PC-3 (cell line): Measurements from ENCODE around the gene COG5.

Experiments
- CTCF ChIP-seq: fragments of 300-600 bp; sonication (generic); conservative IDR thresholded peaks from 2 replicates; pipeline ENCODE4 v1.5.1; 2017; ENCODE audit warnings: antibody characterized with exemption, low read depth, mild to moderate bottlenecking, low read length
- EZH2 ChIP-seq: fragments of 300-600 bp; sonication (generic); IDR thresholded peaks from one replicate; pipeline ENCODE4 v1.6.1; 2017; ENCODE audit warnings: antibody characterized with exemption, mild to moderate bottlenecking, low read length; ENCODE audit not compliant: unreplicated experiment
- EZH2phosphoT487 ChIP-seq: fragments of 300-600 bp; sonication (generic); IDR thresholded peaks from 2 replicates; pipeline ENCODE4 v1.6.1; 2018; ENCODE audit warnings: mild to moderate bottlenecking, antibody characterized with exemption, low read length, borderline replicate concordance

GRCh38 chr7:107312418-107312817 is 251.3 kb downstream of the COG5 start:
- TF ChIP-seq CTCF (no peak), EZH2 (no peak), EZH2phosphoT487 (no peak)
